CD4-positive, alpha-beta T cell treated with Interleukin-17A for 4 hours (primary cell): Measurements from ENCODE around the gene ESYT3.
"Not testable (repeated sequence)": the region's sequence is repeated elsewhere in the genome, so short reads cannot be mapped to it uniquely, and the experiment has no call there.

Experiments
- DNase-seq: peaks from one replicate; pipeline ENCODE4 v3.0.0-alpha.2; 2020; ENCODE audit warnings: mixed read lengths

Gene ESYT3

DNA sequence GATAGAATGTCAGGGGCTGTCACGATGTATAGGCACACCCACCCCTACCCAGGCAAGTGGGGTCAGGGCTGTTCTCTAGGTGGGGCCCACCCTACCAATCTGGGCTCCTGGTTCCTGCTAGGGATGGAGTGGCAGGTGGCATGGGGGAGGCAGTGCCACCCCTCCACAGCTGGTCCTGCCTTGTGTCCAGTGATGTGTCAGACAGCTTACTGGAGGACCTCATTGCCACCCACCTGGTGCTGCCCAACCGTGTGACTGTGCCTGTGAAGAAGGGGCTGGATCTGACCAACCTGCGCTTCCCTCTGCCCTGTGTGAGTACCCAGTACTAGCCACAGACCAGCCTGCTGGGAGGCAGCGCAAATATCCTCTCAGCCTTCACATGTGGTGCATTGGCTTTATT lies 27.5 kb downstream of the ESYT3 start:
- no peak for DNase-seq

DNA sequence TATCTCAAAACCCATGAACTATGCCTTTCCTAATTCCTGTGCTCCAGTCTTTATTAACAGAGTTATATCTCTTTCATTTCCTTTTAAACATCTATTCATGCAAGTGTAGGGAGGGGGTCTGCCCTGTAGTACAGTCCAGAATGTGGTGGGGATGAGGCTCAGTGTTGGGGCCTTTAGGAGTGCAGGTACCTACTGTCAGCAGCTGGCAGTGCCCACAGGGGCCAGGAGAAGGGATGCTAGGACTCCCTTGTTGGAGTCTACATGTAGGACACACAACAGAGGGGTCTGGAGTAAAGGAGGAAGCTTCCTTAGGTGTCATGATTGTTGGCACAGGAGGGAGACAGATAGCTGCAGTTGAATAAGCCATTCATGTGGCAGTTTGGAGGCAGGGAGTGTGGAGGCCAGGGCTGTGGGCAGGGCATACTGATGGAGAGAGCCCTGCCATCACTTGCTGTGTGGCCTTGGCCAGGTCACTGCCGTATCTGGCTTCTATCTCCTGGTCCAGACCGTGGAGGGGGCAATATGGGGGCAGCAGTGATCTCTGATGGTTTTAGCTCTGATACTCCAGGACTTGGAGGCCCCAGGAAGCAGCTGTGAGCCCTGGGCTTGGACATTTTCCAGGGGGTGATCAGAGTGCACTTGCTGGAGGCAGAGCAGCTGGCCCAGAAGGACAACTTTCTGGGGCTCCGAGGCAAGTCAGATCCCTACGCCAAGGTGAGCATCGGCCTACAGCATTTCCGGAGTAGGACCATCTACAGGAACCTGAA lies 29.5 kb downstream of the ESYT3 start:
- no peak for DNase-seq

DNA sequence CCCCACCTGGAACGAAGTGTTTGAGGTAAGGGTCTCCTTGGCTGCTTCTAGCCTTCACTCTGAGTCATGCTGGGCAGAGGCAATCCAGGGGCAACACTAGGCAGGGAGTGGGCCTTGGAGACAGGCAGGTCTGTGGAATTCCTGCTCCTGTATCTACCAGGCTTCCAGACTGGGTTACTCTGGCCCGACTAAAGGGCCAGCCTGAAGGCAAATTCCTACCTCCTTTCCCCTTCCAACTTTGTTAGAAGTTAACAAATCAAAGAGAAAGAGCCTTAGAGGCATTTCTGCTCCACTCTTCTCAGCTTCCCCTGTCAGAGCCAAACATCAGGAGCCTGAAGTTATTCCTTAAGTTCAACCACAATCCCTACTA lies 30.1 kb downstream of the ESYT3 start:
- no peak for DNase-seq

DNA sequence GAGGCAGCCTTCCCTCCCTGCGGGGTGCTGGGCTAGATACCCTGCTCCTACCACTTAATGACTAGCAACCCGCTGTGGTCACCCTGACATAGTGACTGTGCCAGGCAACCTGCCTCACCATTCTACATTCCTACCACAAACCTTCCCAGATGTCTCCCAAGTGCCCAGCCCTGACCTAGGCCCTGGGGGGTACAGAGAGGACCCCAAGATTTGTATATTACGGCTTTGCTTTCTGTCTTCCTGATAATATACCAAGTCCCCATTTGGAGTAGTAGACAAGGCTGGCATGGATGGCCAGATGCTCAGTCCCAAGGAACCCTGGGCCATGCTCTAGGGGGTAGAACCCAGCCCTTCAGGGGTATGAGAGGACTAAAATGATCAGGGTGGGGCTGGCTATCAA lies 31.0 kb downstream of the ESYT3 start:
- no peak for DNase-seq

DNA sequence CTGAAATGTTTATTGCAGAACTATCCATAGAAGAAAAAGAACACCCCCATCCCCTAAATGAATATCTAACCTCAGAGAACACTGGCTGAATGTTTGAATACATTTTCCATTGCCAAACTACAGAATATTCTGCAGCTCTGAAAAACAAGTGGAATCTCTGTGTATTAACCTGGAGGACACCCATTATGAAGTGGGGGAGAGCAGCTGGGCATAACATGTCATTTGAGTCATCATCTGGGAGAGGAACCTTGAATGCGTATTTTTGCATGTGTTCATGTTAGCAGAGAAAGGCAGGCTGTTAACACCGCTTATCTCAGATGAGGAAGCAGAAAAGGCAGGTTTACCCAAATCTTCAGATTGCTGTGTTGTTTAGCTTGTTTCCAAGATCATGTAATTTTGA lies 31.5 kb downstream of the ESYT3 start:
- DNase-seq: no peak

DNA sequence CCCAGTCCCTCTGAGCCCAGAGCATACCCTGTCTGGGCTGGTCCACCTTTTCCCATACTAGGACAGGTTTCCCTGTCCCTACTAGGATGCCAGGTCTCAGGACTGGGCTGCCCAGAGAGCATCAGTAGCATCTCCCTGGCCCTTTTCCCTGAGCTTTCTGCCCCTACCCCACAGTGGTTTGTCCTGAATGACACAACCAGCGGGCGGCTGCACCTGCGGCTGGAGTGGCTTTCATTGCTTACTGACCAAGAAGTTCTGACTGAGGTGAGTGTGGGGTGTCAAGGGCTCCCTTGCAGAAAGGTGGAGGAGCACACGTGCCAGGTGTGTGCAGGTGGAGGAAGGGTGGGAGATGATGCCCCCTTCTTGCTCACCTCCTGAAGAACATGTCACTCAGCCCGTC lies 33.5 kb downstream of the ESYT3 start:
- DNase-seq: no peak

DNA sequence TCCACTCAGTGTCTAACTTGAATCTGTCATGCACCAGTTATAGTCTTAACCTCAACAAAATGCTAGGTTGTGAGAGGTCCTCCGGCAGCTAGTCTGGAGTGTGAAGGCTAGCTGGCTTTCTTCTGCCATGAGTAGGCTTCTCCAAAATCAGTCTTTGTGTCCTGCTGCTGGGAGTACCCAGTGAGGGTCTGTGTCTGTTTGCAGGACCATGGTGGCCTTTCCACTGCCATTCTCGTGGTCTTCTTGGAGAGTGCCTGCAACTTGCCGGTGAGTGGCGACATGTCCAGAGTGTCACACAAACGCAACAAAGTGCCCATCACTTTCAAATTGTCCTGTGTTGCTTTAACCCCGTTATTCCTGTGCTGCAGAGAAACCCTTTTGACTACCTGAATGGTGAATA lies 34.0 kb downstream of the ESYT3 start:
- DNase-seq: no peak

DNA sequence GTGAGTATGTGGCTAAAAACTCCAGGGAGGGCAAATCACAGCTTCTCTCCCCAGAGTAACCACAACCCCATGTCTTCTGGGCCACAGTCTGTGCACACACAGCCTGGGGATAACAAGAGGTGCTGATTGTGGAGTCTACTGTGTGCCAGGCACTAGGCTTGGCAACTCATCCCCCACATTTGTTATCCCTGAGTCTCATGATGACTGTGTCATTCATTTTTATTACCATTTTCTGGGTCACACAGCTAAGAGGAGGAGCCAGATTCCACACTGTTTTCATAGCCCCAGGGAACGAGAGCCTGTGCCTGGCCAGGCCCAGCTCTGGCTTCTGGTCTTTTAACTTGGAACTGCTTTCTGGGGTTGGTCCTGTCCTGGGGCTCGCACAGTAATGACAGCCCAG lies 34.5 kb downstream of the ESYT3 start:
- DNase-seq: no peak

DNA sequence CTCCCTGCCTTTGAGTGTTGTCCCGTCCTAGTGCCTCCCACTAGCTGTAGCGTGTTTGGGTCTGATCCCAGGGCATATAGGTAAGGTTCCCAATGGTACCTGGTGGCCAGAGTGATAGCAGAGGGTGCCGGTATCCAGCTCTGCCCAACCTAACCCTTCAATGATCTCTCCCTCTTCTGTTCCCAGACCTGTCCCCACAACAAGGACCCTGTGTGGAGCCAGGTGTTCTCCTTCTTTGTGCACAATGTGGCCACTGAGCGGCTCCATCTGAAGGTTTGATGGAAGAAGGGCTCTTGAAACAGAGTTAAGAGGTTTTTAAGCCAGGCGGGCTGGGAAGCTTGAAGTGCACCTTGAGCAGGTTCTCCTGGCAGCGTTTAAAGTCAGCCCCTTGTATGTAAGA lies 35.5 kb downstream of the ESYT3 start:
- DNase-seq: no peak

DNA sequence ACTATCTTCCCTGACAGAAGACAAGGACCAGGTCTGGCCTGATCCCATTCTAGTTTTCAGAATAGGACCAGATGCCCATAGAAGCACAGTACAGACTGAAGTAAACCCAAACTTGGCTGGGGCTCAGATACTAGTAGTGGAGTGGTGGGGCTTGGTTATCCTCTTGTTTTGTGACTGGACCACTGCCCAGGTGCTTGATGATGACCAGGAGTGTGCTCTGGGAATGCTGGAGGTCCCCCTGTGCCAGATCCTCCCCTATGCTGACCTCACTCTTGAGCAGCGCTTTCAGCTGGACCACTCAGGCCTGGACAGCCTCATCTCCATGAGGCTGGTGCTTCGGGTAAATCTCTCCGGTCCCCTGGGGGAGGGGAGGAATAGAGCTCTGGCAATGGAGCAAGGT lies 36.3 kb downstream of the ESYT3 start:
- DNase-seq: no peak

DNA sequence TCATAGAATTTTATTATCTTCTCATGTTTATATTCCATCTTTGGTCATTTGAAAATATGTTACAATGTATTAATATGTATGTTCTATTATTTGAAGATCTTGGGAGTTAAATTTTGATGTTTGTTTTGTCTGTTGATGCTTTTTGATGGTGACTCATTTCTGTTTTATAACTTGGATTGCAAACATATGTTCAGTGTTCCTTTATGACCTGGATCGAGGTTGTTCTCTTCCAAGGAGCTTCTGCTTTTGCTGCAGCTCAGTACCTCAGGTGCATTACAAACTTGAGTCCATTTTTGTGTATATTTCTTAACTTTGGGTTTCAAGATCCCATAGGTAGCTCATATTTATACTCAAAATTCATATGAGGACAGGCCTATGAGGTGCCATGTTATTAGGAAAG lies 37.1 kb downstream of the ESYT3 start:
- no peak for DNase-seq

DNA sequence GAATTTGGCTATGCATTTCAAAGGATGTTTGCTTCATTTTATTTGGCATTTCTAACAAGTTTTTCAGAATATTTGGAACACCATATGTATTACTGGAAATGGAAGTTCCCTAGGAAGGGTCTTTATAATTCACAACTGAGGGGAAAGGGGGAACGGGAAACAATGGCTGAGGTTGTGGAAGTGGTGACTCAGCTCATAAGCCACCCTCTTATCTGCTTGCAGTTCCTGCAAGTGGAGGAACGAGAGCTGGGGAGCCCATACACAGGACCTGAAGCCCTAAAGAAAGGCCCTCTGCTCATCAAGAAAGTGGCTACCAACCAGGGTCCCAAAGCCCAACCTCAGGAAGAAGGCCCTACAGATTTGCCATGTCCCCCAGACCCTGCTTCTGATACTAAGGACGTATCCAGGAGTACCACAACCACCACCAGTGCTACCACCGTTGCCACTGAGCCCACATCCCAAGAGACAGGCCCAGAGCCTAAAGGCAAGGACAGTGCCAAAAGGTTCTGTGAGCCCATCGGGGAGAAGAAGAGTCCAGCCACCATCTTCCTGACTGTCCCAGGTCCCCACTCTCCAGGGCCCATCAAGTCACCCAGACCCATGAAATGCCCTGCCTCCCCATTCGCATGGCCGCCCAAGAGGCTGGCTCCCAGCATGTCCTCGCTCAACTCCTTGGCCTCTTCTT lies 37.9 kb downstream of the ESYT3 start:
- no peak for DNase-seq

DNA sequence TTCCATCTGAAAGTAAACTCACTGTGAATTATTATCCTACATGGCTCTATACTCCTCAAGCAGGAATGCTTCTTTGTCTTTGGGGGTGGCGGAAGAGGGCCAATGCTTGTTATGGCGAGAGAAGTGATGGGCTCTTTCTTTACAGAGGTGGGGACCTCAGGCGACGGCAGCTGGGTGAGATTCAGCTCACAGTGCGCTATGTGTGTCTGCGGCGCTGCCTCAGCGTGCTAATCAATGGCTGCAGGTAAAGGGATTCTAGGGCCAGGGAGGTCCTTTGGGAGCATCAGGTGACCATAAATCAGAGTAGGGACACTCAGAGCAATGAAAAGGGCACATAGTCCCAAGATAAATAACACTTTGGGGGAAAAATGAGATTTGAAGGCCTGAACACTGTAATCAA lies 39.0 kb downstream of the ESYT3 start:
- no peak for DNase-seq

DNA sequence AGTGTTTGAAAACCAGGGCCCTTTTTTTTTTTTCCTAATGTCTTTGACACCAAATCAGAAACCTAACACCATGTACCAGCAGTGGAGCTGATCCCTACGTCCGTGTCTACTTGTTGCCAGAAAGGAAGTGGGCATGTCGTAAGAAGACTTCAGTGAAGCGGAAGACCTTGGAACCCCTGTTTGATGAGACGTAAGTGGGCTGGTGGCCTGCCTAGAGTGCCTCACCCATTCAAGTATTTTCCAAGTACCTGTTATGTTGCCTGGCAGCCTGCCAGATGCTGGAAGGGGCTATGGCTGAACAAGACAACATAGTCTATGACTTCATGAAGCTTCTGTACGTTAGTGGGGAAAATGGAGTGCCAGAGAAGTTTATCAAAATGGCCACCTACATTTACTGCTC lies 39.7 kb downstream of the ESYT3 start:
- no peak for DNase-seq

DNA sequence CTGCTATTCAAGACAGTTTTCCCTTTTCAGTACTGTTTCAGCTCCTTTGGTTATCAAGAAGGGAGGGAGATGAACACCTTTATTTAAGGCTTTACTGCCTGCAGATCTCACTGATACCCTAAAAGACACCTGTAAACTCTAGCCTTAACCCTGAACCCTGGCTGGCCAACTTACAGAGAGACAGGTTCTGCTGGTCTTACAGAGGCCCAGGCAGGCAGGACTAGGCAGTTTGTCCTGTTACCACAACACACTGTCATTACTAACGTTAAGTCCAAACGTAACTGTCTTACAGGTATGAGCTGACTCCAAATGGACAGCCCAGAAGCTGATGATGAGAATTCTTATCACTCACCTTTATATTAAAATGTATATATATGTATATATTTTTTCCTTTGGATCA lies 42.1 kb downstream of the ESYT3 start:
- DNase-seq: no peak

DNA sequence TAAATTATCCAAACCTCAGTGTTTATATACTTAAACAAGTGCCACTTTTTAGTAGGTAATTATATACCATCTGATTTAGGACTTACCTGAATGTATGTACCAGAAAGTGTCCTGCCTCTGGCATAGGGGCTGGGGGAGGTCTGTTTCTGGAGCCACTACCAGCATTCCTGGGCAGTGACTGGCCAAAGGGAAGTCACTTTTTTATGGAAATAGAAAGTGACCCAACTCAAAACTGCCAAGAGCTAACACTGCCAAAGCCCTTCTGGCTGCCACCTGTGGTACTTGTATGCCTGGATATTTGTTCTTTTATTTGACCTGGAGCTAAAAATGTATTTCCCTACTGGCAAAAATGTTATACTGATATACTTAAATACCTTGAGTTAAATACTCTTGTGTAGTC lies 42.7 kb downstream of the ESYT3 start:
- DNase-seq: no peak

DNA sequence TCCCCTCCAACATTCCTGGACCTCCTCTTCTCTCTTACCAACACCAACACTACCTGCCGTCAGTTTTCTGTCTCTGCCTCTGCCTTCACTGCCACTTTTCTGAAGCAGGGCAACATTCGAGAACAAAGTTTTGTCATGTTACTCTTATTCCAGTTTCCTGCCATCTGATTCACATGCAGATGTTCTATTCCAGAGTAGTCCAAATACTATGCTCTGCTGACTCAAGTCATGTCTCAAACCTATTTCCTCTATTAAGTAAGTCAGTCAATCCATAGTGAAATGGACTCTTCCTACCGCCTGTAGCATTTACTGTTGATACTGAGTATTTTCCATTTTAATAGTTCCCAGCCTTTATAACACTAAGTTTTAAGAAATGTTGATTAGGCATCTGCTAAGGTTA lies 43.4 kb downstream of the ESYT3 start:
- no peak for DNase-seq

DNA sequence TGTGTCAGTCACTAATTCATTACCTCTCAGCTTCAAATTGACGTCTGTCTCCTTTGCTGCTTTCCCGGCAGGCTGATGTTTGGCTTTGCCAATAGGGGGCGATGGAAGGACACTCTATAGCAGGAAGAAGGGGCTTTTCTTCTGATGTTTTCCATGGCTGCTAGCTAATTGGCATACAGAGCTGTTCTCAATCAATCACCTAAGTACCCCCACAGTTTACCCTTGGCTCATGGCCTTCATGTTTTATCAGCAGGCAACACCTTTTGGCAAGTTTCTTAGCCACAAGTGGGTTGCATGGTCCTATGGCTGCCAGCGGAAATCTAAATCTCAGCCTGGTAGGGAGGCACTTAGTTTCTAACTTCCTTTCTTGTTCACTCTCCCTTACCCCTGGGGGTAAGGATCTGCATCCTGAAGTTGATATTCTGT lies 45.0 kb downstream of the ESYT3 start:
- no peak for DNase-seq

DNA sequence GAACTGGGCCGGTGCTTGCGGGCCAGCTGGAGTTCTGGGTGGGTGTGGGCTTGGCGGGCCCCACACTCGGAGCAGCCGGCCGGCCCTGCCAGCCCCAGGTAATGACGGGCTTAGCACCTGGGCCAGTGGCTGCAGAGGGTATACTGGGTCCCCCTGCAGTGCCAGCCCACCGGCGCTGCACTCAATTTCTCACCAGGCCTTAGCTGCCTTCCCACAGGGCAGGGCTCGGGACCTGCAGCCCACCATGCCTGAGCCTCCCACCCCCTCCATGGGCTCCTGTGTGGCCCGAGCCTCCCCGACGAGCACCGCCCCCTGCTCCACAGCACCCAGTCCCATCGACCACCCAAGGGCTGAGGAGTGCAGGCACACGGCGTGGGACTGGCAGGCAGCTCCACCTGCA lies 50.3 kb downstream of the ESYT3 start:
- DNase-seq: not testable (repeated sequence)

DNA sequence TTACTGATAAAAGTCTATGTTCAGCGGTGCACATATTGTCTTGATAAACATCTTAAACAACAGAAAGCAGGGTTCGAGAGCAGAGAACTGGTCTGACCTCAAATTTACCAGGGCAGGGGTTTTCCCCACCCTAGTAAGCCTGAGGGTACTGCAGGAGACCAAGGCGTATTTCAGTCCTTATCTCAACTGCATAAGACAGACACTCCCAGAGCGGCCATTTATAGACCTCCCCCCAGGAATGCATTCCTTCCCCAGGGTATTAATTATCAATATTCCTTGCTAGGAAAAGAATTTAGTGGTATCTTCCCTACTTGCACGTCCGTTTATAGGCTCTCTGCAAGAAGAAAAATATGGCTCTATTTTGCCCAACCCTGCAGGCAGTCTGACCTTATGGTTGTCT lies 52.2 kb downstream of the ESYT3 start:
- not testable (repeated sequence) for DNase-seq

DNA sequence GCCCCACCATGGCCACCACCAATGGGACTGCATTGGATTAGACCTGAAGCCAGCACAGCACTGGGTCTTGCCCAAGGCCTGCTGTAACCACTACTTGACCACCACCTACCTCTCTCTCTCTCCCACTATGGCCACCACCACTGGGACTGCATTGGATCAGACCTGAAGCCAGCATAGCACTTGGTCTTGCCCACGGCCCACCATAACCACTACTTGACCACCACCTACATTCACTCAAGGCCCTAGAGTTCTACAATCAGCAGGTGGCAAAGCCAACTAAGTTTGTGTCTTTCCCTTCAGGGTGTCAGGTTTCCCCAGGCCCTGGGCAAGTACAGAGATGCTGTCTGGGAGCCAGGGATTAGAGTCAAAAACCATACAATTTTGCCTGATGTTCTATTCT lies 57.6 kb downstream of the ESYT3 start:
- DNase-seq: no peak

DNA sequence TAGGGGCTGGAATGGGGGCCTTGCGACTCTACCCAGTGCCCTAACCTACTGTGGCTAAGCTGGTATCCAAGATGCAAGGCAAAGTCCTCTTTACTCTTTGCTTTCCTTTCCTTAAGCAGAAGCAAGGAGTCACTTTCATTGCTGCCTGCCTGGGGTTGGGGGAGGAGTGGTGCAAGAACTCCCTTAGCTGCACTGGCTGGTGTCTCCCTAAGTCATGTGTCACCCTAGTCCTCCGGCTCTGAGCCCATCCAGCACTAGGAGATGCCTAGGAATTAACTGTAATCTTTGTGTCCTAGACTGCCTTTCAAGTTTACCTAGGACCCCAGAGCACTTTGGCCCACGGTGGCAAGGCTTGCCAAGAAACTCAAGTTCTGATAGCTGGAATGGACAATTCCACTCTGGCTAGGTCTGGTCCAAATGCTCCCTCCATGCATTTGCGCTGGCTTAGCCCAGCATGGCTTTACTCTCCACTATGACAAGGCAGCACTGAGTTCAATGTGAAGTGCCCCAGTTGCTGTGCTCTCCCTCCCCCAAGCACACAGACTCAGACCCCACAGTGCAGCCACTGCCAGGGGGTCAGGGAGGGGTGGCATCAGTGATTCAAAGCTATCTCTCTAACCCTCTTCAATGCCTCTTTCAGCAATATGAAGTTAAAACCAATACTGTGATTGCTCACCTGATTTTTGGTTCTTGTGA lies 58.7 kb downstream of the ESYT3 start:
- DNase-seq: no peak

DNA sequence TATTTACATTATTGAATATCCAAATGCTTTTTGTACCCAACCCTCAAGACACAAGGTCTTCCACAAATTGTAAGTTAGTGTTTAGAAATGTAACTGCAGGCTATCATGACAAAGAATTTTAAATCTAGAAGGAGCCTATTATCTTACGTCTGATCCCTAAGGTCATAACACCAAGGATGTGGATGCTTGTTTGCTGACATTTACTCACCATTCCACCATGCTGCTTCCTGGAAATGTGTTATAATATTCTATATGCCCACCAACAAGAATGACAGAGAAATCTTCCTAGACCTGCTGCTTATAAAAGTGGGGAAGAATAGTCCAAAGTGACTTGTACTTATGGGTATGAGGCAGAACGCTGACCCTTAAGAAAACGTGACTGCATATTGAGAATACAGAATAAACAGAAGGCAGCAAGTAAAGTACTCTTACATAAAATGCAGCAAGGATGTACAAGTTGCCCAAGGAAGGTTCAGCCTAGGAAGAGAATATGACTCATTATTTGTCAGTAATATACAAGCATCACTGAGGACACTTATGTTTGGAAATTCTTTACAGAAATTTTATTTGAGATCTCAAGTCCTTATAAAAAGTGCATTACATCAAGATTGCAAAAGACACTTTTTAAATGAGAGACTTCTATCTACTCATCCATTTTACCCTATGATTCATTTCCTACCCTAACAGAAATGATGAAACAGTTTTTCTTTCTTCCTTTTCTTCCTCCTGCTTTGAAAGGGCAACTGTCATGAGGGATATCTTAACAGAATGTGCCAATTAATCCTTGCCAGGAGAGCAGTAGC lies 59.6 kb downstream of the ESYT3 start:
- DNase-seq: no peak

DNA sequence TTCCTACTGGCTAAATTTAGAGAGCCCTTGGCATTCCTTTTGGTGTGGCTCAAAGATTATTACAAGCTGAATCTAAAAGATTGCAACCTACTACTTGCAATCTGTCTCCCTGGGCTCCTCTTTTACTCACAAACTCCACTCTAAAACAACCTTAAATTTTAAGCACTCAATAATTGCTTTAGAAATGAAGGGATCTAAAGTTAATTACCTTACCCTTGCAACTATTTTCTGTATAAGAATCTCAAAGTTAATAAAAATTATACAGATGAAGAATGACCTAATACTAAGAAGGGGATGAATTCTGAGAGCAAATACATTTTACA lies 60.2 kb downstream of the ESYT3 start:
- DNase-seq: no peak
